Left ventricle myocardium inferior (tissue), 1 donor: ENCODE data around the gene ASGR1. TPM values are rescaled to one million over a fixed set of nuclear protein-coding genes. Genes with fewer than 3 reads are reported as not detected.
A peak's percentile ranks its signal among the peaks of the same experiment; 100 is the strongest.

Source experiments
- DNase-seq: peaks from one replicate; pipeline ENCODE4 v3.0.0-alpha.2; 2020
- H3K27ac ChIP-seq: fragments of 200-600 bp; replicated peaks from 2 replicates; pipeline ENCODE4 v1.8.0; 2021
- H3K27me3 ChIP-seq: fragments of 200-600 bp; 2 replicates; pipeline ENCODE4 v1.8.0; 2021; ENCODE audit warnings: low read depth
- H3K36me3 ChIP-seq: fragments of 200-600 bp; 2 replicates; pipeline ENCODE4 v1.8.0; 2021
- H3K4me1 ChIP-seq: fragments of 200-600 bp; 2 replicates; pipeline ENCODE4 v1.8.0; 2021
- H3K4me3 ChIP-seq: fragments of 200-600 bp; 2 replicates; pipeline ENCODE4 v1.8.0; 2021; ENCODE audit warnings: mild to moderate bottlenecking, moderate library complexity
- H3K9me3 ChIP-seq: fragments of 200-600 bp; replicated peaks from 2 replicates; pipeline ENCODE4 v1.8.0; 2021
- CTCF ChIP-seq: fragments of 200-600 bp; IDR thresholded peaks from 2 replicates; pipeline ENCODE4 v1.8.0; 2021; ENCODE audit warnings: antibody characterized with exemption, mild to moderate bottlenecking, borderline replicate concordance
- intact Hi-C: fragments of 100-400 bp; cut with micrococcal nuclease; formaldehyde crosslinking; loops from one replicate; pipeline ENCODE4 v1.11.0; 2022
- total RNA-seq: library from RNA; stranded (reverse); fragmentation: NEBNext Ultra II Directional; extraction: Animal tissue kit (Norgen Biotek cat#: 25700); gene quantifications from one replicate; pipeline ENCODE4 v1.2.1, GENCODE V29; 2021
- donor health status: DM: no; HTN: yes; CAD: no; lungs with severe emphysema.

The ASGR1 gene
- total RNA-seq, 1 donor from 2014 or later = 0.14 TPM

GRCh38 chr17:7220593-7221277 is 41.6 kb upstream of the ASGR1 start:
- Histone ChIP-seq H3K27me3 (no peaks in the 10 kb centered on the region), H3K4me3 (peak overlapping the region; percentile 85), H3K4me1 (peaks cover 97% of the 10 kb centered on the region), H3K9me3 (no peaks in the 10 kb centered on the region), H3K36me3 (peaks cover 52% of the 10 kb centered on the region), H3K27ac (peak overlapping the region; percentile 98)
- DNase-seq = no peak
- peak; percentile 40 for TF ChIP-seq CTCF
- intact Hi-C loops = no loop called here

- no peak for TF ChIP-seq CTCF
- intact Hi-C loops = no loop called here
Observed at GRCh38 chr17:7219812-7220592, 40.8 kb upstream of the ASGR1 start, which contains the start of the genes ACADVL and DLG4. TSS of gene ACADVL (plus strand) at chr17:7219938. CDS start at chr17:7219985, 47 bp downstream. TSS of gene DLG4 (minus strand) at chr17:7219836.

GRCh38 chr17:7219229-7219811 is 40.1 kb upstream of the ASGR1 start:
- H3K27ac ChIP-seq = peak overlapping the region; percentile 98
- no peaks in the 10 kb centered on the region for H3K9me3 ChIP-seq
- peak overlapping the region; percentile 85 for H3K4me3 ChIP-seq
- peaks cover 97% of the 10 kb centered on the region for H3K4me1 ChIP-seq
- DNase-seq = no peak
- intact Hi-C loops = no loop called here
- TF ChIP-seq CTCF = no peak
- H3K36me3 ChIP-seq = peaks cover 38% of the 10 kb centered on the region
- H3K27me3 ChIP-seq = no peaks in the 10 kb centered on the region

More at GRCh38 chr17:7219812-7220592, 40.8 kb upstream of the ASGR1 start, which contains the start of the genes ACADVL and DLG4:
- H3K4me3 ChIP-seq = peak within 1 kb of the TSS; percentile 85
- peaks cover 45% of the 10 kb centered on the region for H3K36me3 ChIP-seq
- no peaks in the 10 kb centered on the region for H3K9me3 ChIP-seq
- no peaks in the 10 kb centered on the region for H3K27me3 ChIP-seq
- peak; percentile 95 for DNase-seq
- peaks cover 97% of the 10 kb centered on the region for H3K4me1 ChIP-seq
- peak within 1 kb of the TSS; percentile 98 for H3K27ac ChIP-seq

- no peak overlapping the region for H3K4me3 ChIP-seq
- no peak for TF ChIP-seq CTCF
- intact Hi-C loops = no loop called here
Observed at GRCh38 chr17:7218758-7219157, 39.6 kb upstream of the ASGR1 start.

GRCh38 chr17:7218166-7218565 is 39.0 kb upstream of the ASGR1 start:
- peaks cover 93% of the 10 kb centered on the region for H3K4me1 ChIP-seq
- peak overlapping the region; percentile 98 for H3K27ac ChIP-seq
- intact Hi-C loops = no loop called here
- H3K9me3 ChIP-seq = no peaks in the 10 kb centered on the region
- H3K4me3 ChIP-seq = peak overlapping the region; percentile 81
- TF ChIP-seq CTCF = no peak
- peaks cover 26% of the 10 kb centered on the region for H3K36me3 ChIP-seq
- DNase-seq = no peak
- H3K27me3 ChIP-seq = no peaks in the 10 kb centered on the region

More at GRCh38 chr17:7218758-7219157, 39.6 kb upstream of the ASGR1 start:
- Histone ChIP-seq H3K9me3 (no peaks in the 10 kb centered on the region), H3K4me1 (peaks cover 97% of the 10 kb centered on the region), H3K27ac (peak overlapping the region; percentile 98), H3K27me3 (no peaks in the 10 kb centered on the region), H3K36me3 (peaks cover 32% of the 10 kb centered on the region)
- no peak for DNase-seq
